ENCODE data around the gene OSER1.
"Not testable (repeated sequence)": the region's sequence is repeated elsewhere in the genome, so short reads cannot be mapped to it uniquely, and the experiment has no call there.

The OSER1 gene

GRCh38 chr20:44210406-44211176, at the start of gene OSER1:
OSER1 (minus strand) TSS chr20:44210771; CDS start chr20:44206957, 3,814 bp downstream.
- peak; percentile 99 for DNase-seq

GRCh38 chr20:44258226-44258890, 47.8 kb upstream of the OSER1 start:
- no peak for DNase-seq

GRCh38 chr20:44256961-44257360, 46.4 kb upstream of the OSER1 start:
- no peak for DNase-seq

DNA sequence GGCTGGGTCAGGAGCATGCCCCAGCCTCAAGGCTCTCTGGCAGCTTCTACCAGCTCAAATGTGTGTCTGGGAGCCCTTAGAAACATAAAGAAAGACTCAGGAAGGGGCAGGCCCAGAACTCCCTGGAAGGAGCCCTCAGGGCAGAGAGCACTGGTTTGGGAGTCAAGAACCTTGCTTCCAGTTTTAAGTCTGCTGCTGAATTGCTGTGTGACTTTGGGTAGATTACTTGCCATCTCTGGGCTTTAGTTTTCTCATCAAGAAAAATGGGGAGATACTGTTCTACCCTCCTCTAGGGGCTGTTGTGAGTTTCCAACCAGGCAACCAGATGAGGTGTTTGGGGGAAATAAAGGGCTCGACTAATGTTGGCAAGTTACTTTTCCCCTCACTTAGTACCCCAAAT, 45.4 kb upstream of the OSER1 start:
- DNase-seq, result no peak

DNA sequence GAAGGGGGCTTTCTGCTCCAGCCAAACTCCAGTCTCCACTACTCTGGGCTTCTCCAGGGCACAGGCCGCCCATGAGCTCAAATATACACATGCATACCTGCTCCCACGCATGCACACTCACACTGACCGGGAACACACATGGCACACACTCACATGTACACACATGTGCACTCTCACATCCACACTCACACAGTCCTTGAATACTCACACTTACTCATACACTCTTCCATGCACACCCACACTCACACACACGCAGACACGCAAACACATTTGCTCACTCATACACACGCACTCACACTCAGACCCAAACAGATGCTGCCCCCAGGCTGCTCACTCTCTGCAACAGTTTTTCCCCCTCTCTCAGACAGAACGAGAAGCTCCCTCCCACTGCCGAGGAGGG, 43.5 kb upstream of the OSER1 start:
- no peak for DNase-seq

DNA sequence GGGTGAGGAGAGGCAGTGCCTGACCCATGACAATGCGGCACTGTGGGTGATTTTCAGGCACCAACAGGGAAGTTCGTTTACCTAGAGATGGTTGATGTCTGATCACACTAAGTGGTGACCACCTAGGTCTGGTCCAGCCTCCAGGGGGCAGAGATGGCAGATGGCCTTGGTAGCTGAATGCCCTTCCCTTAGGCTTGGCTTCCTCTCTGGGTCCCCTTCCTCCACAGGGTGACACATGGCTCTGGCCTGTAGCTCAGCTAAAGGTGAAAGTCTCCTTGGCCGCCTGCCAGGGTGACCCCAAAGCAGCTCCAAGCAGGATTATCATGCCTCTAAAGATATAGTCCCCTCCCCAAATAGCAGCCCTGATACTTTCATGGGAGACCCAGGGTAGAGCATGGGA, 43.0 kb upstream of the OSER1 start:
- no peak for DNase-seq

DNA sequence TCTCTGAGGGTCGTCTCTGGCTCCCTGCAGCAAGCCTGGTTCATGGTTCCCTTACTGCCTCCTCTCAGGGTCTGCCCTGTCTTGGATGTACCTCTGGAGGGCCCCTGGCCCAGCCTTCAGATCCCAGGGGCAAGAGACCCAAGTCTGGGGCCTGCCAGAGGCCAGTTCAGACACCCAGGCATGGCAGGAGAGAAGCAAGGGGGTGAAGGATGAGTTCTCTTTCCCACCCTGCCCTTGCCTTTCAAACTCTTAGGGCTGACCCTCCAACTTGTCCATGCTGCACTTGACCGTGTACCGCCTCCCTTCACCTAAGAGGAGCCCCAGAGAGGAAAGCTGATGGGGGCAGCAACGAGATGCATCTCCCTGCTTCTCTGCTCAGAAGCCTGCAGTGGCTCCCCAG, 40.7 kb upstream of the OSER1 start:
- DNase-seq, result no peak

GRCh38 chr20:44248410-44248759, 37.8 kb upstream of the OSER1 start:
- no peak for DNase-seq

GRCh38 chr20:44247586-44248409, 37.2 kb upstream of the OSER1 start:
- peak; percentile 82 for DNase-seq

DNA sequence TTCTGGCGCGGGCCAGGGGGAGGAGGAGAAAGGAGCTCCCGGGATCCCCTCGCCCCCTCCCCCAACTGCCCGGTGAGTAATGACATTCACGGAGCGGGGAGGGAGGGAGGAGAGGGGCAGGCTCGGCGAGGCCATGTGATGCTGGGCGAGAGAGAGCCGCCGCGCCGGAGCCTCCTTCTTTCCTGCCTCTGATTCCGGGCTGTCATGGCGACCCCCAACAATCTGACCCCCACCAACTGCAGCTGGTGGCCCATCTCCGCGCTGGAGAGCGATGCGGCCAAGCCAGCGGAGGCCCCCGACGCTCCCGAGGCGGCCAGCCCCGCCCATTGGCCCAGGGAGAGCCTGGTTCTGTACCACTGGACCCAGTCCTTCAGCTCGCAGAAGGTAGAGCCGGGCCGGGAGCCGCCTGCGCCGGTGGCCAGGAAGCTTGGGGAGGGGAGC, 36.6 kb upstream of the OSER1 start, which contains the start of gene GDAP1L1:
Gene GDAP1L1 (plus strand): TSS at position 178 of the 441 bp plus-strand sequence. CDS start 27 bp downstream, at position 205.
- no peak for DNase-seq

DNA sequence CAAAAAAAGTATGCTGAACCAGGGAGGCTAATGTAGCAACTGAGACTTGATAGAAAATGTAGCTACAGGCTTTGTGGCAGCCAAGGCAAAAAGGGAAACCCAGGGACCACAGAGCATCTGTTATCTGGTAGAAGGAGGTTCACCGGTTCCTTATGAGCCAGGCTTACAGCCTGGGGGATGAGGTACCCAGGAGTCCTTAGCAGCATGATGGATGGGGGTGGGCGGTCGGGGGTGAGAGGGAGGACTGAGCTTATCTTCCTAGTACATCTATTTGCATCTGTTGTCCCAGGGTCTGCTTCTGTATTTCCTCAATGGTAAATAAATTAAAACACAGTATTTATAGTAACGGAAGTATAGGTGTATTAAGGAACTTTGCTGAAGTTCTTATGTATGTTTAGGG, 35.4 kb upstream of the OSER1 start:
- no peak for DNase-seq

GRCh38 chr20:44241796-44242195, 31.2 kb upstream of the OSER1 start:
- no peak for DNase-seq

DNA sequence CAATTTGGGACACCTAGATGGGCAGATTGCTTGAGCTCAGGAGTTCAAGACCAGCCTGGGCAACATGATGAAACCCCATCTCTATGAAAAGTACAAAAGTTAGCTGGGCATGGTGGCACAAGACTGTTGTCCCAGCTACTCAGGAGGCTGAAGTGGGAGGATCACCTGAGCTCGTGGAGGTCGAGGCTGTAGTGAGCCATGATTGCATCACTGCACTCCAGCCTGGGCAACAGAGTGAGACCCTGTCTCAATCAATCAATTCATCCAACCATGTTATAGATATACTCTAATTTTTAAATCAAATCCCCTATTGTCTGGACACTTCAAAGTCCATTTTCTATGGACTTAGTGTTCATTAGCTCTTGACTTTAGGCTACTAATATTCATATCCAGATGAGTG, 26.3 kb upstream of the OSER1 start:
- DNase-seq, result not testable (repeated sequence)

GRCh38 chr20:44235702-44236101, 25.1 kb upstream of the OSER1 start:
- no peak for DNase-seq

- DNase-seq, result no peak
These were observed 24.2 kb upstream of the OSER1 start for GRCh38 chr20:44234566-44235317.

DNA sequence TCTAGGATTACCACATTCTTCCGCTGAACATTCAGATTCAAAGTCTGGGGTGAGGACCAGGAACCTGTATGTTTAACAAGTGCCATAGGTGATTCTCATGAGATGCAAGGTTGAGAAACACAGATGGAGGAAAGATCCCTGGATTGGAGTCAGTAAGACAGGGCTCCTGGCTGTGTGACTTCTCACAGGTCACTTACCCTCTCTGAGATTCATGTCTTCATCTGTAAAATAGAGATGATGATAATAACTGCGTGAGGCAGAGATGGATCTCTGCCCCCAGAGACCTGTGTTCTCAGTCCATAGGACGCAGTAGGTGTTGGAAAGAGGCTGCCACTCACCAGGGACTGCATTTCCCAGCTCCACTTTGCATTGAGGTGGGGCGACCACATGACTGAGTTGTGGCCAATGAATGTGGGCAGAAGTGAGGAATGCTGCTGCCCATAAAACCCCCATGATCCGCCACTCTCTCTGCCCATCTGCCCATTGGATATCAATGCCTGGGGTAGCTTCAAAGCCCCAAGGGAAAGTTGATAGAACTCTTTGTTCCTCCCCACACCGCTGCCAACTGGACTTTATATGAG, 23.0 kb upstream of the OSER1 start:
- DNase-seq, result no peak

DNA sequence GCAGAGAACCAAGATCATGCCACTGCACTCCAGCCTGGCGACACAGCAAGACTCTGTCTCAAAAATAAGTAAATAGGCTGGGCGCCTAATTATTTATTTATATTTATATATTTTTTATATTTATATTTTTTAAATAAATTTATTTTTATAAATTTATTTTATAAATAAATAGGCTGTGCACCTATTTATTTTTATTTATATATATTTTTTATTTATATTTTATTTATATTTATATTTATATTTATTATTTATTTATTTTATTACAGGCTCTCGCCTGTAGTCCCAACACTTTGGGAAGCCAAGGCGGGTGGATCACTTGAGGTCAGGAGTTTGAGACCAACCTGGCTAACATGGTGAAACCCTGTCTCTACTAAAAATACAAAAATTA, 21.9 kb upstream of the OSER1 start:
- DNase-seq, result not testable (repeated sequence)

- DNase-seq, result no peak
These were observed 21.3 kb upstream of the OSER1 start for GRCh38 chr20:44231713-44232468.

GRCh38 chr20:44231193-44231592, 20.6 kb upstream of the OSER1 start:
- no peak for DNase-seq

- DNase-seq, result no peak
These were observed 18.1 kb upstream of the OSER1 start for GRCh38 chr20:44228465-44229258.

DNA sequence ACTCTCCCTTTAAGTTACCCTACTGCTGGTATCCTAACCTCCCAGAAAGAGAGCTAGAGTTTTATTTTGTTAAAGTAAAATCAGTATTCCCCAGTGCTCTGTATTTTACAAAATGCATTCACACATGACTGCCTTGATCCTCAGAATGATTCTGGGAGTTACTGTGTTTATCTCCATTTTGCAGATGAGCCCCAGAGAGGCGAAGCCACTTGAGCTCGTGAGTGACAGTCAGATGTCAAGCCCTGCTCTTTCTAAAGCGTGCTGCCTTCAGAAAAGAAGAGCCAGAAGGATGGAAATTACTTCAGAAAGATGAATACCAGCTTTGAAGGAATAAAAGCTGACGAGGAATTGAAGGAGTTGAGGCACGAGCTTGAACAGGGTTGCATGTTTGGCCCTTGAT, 14.1 kb upstream of the OSER1 start:
- DNase-seq, result peak; percentile 61
